Ovary (tissue), 9 donors: Measurements from ENCODE around the gene BRINP3. TPM values are rescaled to one million over a fixed set of nuclear protein-coding genes. Genes with fewer than 3 reads are reported as not detected.

Experiments
- DNase-seq, 5 donors: peaks; one replicate each; pipeline ENCODE4 v3.0.0-alpha.2; 2019 to 2020
- H3K27ac ChIP-seq, 2 donors: fragments of 200-600 bp; one replicate each; pipeline versions ENCODE4 v1.5.1 to v1.8.0; 2019 to 2022
- H3K27me3 ChIP-seq: fragments of 200-600 bp; one replicate; pipeline ENCODE4 v1.8.0; 2022
- H3K36me3 ChIP-seq: fragments of 200-600 bp; sonication (generic); one replicate; pipeline ENCODE4 v1.5.1; 2019
- H3K4me1 ChIP-seq: one replicate; pipeline ENCODE4 v1.8.1; 2013; ENCODE audit warnings: mild to moderate bottlenecking, moderate library complexity; ENCODE audit not compliant: insufficient read depth
- H3K4me3 ChIP-seq: fragments of 200-600 bp; sonication (generic); one replicate; pipeline ENCODE4 v1.5.1; 2017
- H3K9me3 ChIP-seq, 2 donors: fragments of 200-600 bp in 1 of 2; sonication (generic) in 1 of 2; one replicate each; pipeline versions ENCODE4 v1.5.1 to v1.8.1; 2013 to 2019; ENCODE audit warnings: mild to moderate bottlenecking in 1 of 2, moderate library complexity in 1 of 2
- CTCF ChIP-seq, 3 donors: fragments of 450-650 bp in 2 of 3; fragments of 200-600 bp in 1 of 3; IDR thresholded peaks; one replicate each; pipeline versions ENCODE4 v1.5.1 to v1.8.0; 2016 to 2022; ENCODE audit warnings: antibody characterized with exemption in 3 of 3, mild to moderate bottlenecking in 1 of 3
- EP300 ChIP-seq: sonication (generic); formaldehyde crosslinking; IDR thresholded peaks from one replicate; pipeline ENCODE4 v1.6.1; 2017; ENCODE audit warnings: antibody characterized with exemption
- POLR2A ChIP-seq: fragments of 450-650 bp; IDR thresholded peaks from one replicate; pipeline ENCODE4 v1.6.1; 2017; ENCODE audit warnings: antibody characterized with exemption, mild to moderate bottlenecking, moderate library complexity
- WGBS, 3 donors: extraction: QIAGEN DNeasy Blood & Tissue Kit in 1 of 3; methylation state at CpG; one replicate each; pipeline versions ENCODE4 v1.1.5 to v1.1.7; 2013 to 2017; 5-methylcytosine and 5-hydroxymethylcytosine counted together
- intact Hi-C, 4 donors: fragments of 100-400 bp; cut with DNase I; formaldehyde crosslinking; loops; one replicate each; pipeline versions ENCODE4 v1.11.0 to v1.15.1; 2022 to 2023
- polyA plus RNA-seq, 2 donors: library from polyadenylated mRNA; stranded (reverse); fragments of 200-250 nt in 1 of 2; fragments of 350-450 nt in 1 of 2; fragmentation: Illumina TruSeq in 1 of 2; extraction: RNeasy Lipid Tissue Mini Kit (QIAGEN cat#74804) in 1 of 2; gene quantifications; one replicate each; pipeline ENCODE4 v1.2.3, GENCODE V29; 2013 to 2014
- total RNA-seq, 7 donors: library from RNA; depleted of rRNA in 2 of 7; stranded (reverse); fragments of >200 nt in 2 of 7; fragmentation: NEBNext Ultra II Directional in 3 of 7; extraction: Animal tissue kit (Norgen Biotek cat#: 25700) in 3 of 7; gene quantifications; one replicate each; pipeline versions ENCODE4 v1.1.0 to v1.2.4, GENCODE V29; 2016 to 2023
- donor health status: DM: no; HTN: no; CAD: no; lungs with moderate emphysema.
- donor health status: DM: no; HTN: no; CAD: no.
- donor health status: Bipolar disorder and iron deficiency.
- donor health status: DM: yes; HTN: yes; CAD: no.
- donor health status: DM: no; HTN: no; CAD: no.
- donor health status: DM: yes; HTN: yes; CAD: no.

The BRINP3 gene
- total and polyA plus RNA-seq, 9 donors = 0.08 to 0.52 (median 0.23) TPM; not detected in 5

GRCh38 chr1:190172651-190173430 is 304.8 kb downstream of the BRINP3 start:
- H3K4me1 ChIP-seq = no peaks in the 10 kb centered on the region
- no peaks in the 10 kb centered on the region for H3K27me3 ChIP-seq
- DNase-seq = no peak
- no peaks in the 10 kb centered on the region for H3K36me3 ChIP-seq
- no peaks in the 10 kb centered on the region for H3K9me3 ChIP-seq
- TF ChIP-seq EP300 = no peak
- no peak for TF ChIP-seq CTCF (IDR thresholded peaks at IDR 0.05)
- TF ChIP-seq POLR2A = no peak
- no peak overlapping the region for H3K4me3 ChIP-seq
- H3K27ac ChIP-seq = no peak overlapping the region
- intact Hi-C loops = no loop called here
- 11 to 30% (median 22%) methylated on average over 8 of the region's 8 CpGs for WGBS, 3 donors

- intact Hi-C loops = no loop called here
These were observed 307.3 kb downstream of the BRINP3 start for GRCh38 chr1:190170321-190170720.

GRCh38 chr1:190169311-190170067 is 308.2 kb downstream of the BRINP3 start:
- Histone ChIP-seq H3K36me3 (no peaks in the 10 kb centered on the region), H3K4me3 (no peak overlapping the region), H3K4me1 (no peaks in the 10 kb centered on the region), H3K27ac (no peak overlapping the region), H3K27me3 (no peaks in the 10 kb centered on the region), H3K9me3 (no peaks in the 10 kb centered on the region)
- intact Hi-C loops = no loop called here
- WGBS, 3 donors = 50 to 60% (median 53%) methylated on average over 3 of the region's 3 CpGs
- no peak for DNase-seq
- TF ChIP-seq EP300 (no peak), CTCF (IDR thresholded peaks at IDR 0.05) (no peak), POLR2A (no peak)

More at GRCh38 chr1:190170321-190170720, 307.3 kb downstream of the BRINP3 start:
- H3K4me3 ChIP-seq = no peak overlapping the region
- no peaks in the 10 kb centered on the region for H3K9me3 ChIP-seq
- DNase-seq = no peak
- TF ChIP-seq CTCF (IDR thresholded peaks at IDR 0.05) (no peak), EP300 (no peak), POLR2A (no peak)
- no peaks in the 10 kb centered on the region for H3K36me3 ChIP-seq
- no peak overlapping the region for H3K27ac ChIP-seq
- WGBS, 3 donors = 85 to 86% (median 85%) methylated on average over 3 of the region's 3 CpGs
- no peaks in the 10 kb centered on the region for H3K4me1 ChIP-seq
- H3K27me3 ChIP-seq = no peaks in the 10 kb centered on the region

GRCh38 chr1:190168893-190169280 is 308.8 kb downstream of the BRINP3 start:
- 60 to 70% (median 65%) methylated on average over 3 of the region's 3 CpGs for WGBS, 3 donors

More at GRCh38 chr1:190168893-190169280, 308.8 kb downstream of the BRINP3 start:
- DNase-seq = no peak
- no peaks in the 10 kb centered on the region for H3K27me3 ChIP-seq
- no peaks in the 10 kb centered on the region for H3K4me1 ChIP-seq
- no peaks in the 10 kb centered on the region for H3K9me3 ChIP-seq
- H3K36me3 ChIP-seq = no peaks in the 10 kb centered on the region
- H3K27ac ChIP-seq = no peak overlapping the region
- TF ChIP-seq POLR2A (no peak), EP300 (no peak), CTCF (IDR thresholded peaks at IDR 0.05) (no peak)
- no peak overlapping the region for H3K4me3 ChIP-seq
- intact Hi-C loops = no loop called here
